Uterus (tissue), 2 donors: Measurements from ENCODE around the gene SVOP.

Experiments used
- CTCF ChIP-seq, 4 experiments: fragments of 200-600 bp in 2 of 4; fragments of 450-650 bp in 2 of 4; sonication (generic) in 2 of 4; IDR thresholded peaks; one replicate each; pipeline ENCODE4 v1.5.1; 2016 to 2019; ENCODE audit warnings: antibody characterized with exemption in 4 of 4, mild to moderate bottlenecking in 2 of 4, moderate library complexity in 1 of 4
- POLR2A ChIP-seq, 2 donors: fragments of 450-650 bp; IDR thresholded peaks; one replicate each; pipeline ENCODE4 v1.6.1; 2016; ENCODE audit warnings: antibody characterized with exemption in 2 of 2, mild to moderate bottlenecking in 1 of 2, moderate library complexity in 1 of 2

DNA sequence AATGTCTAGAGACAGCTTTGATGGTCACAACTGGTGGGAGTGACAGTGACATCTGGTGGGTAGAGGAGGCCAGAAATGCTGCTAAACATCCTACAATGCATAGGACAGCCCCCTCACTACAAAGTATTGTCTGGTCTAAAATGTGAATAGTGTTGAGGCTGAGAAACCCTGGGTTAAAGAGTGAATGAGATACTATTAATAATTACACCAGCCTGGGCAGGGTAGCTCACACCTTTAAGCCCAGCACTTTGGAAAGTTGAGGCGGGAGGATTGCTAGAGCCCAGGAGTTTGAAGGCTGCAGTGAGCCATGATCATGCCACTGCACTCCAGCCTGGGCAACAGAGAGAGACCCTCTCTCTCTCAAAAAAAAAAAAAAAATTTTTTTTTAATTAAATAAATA, 11.1 kb downstream of the SVOP start:
- no peak for TF ChIP-seq CTCF (IDR thresholded peaks at IDR 0.05)
- no peak for TF ChIP-seq POLR2A (IDR thresholded peaks at IDR 0.05)
